Measurements from ENCODE around the gene C2CD2. TPM values are rescaled to one million over a fixed set of nuclear protein-coding genes. Genes with fewer than 3 reads are reported as not detected.

Gene C2CD2
- total and polyA plus RNA-seq, 10 of the 15 experiments (the other 5 are each of a cell fraction or from before 2014, with no cell fraction given): 2.2 to 30.9 (median 9.9) TPM

- TF ChIP-seq MLLT1 (IDR thresholded peaks at IDR 0.05) (no peak), E2F8 (IDR thresholded peaks at IDR 0.05; ENCODE audit: low read depth, partially characterized antibody) (no peak), ZNF207 (IDR thresholded peaks at IDR 0.05; ENCODE audit: borderline replicate concordance) (no peak), MTA3 (IDR thresholded peaks at IDR 0.05; ENCODE audit: borderline replicate concordance, low read length) (no peak), SMC3 (IDR thresholded peaks at IDR 0.05; ENCODE audit: borderline replicate concordance, low read length) (no peak), YY1 (IDR thresholded peaks at IDR 0.05; ENCODE audit: low read depth, low read length) (no peak), MXI1 (IDR thresholded peaks at IDR 0.05; ENCODE audit: low read depth, low read length) (no peak), TARDBP (IDR thresholded peaks at IDR 0.05; ENCODE audit: borderline replicate concordance) (no peak)
Observed at GRCh38 chr21:41917531-41917930, 36.3 kb downstream of the C2CD2 start (continued).

- POLR2A ChIA-PET: interaction anchor here (0.6 kb wide), 1 partner anchor 12 kb away, joined by 3 read pairs; no protein-coding TSS in a partner anchor
- WGBS (ENCODE audit: insufficient coverage, insufficient replicate concordance, low lambda C conversion rate, missing lambda C conversion rate): 10% methylated on average over 3 of the region's 3 CpGs
- TF ChIP-seq MXI1 (IDR thresholded peaks at IDR 0.05; ENCODE audit: low read depth, low read length): no peak
- TF ChIP-seq RAD21 (IDR thresholded peaks at IDR 0.05; ENCODE audit: insufficient read depth, low read depth, low read length): peak; percentile 31
- TF ChIP-seq CHD1 (IDR thresholded peaks at IDR 0.05; ENCODE audit: low read depth, low read length): no peak
- no peak for TF ChIP-seq IKZF1 (conservative IDR thresholded peaks at IDR 0.05)
- TF ChIP-seq RELA (IDR thresholded peaks at IDR 0.05; ENCODE audit: borderline replicate concordance, partially characterized antibody): no peak
- TF ChIP-seq E4F1 (IDR thresholded peaks at IDR 0.05; ENCODE audit: borderline replicate concordance, partially characterized antibody): no peak
- TF ChIP-seq ZNF207 (IDR thresholded peaks at IDR 0.05; ENCODE audit: borderline replicate concordance): no peak
- TF ChIP-seq IRF5 (IDR thresholded peaks at IDR 0.05; ENCODE audit: borderline replicate concordance): no peak
Observed at GRCh38 chr21:41916888-41917433, 36.9 kb downstream of the C2CD2 start.

More at GRCh38 chr21:41916888-41917433, 36.9 kb downstream of the C2CD2 start:
- Histone ChIP-seq H3K9ac (ENCODE audit: control insufficient read depth, insufficient read depth, low read length) (no peak overlapping the region), H4K20me1 (ENCODE audit: control insufficient read depth, insufficient read depth) (no peaks in the 10 kb centered on the region), H2AFZ (ENCODE audit: control insufficient read depth, low read depth, low read length) (no peak overlapping the region), H3K4me2 (ENCODE audit: control insufficient read depth, insufficient read depth) (no peak overlapping the region), H3K27me3 (replicated peaks in 1 of 2; ENCODE audit: control insufficient read depth in 2 of 2, insufficient read depth in 2 of 2, low read length in 1 of 2) (no peaks in the 10 kb centered on the region), H3K27ac (ENCODE audit: control insufficient read depth, insufficient read depth) (no peak overlapping the region), H3K79me2 (ENCODE audit: control insufficient read depth, insufficient read depth, low read length) (peaks cover 5% of the 10 kb centered on the region), H3K4me3 (no peak overlapping the region), H3K4me1 (ENCODE audit: control insufficient read depth, insufficient read depth, low read length) (peaks cover 11% of the 10 kb centered on the region), H3K9me3 (replicated peaks; ENCODE audit: control insufficient read depth, insufficient read depth, low read length) (no peaks in the 10 kb centered on the region), H3K36me3 (ENCODE audit: control insufficient read depth in 2 of 2, insufficient read depth in 2 of 2, low read length in 1 of 2) (peaks cover 21 to 22% of the 10 kb centered on the region in 2 experiments)
- RAD21 ChIA-PET (ENCODE audit: unreplicated experiment): interaction anchor here (0.5 to 1.0 kb wide), 2 partner anchors 89 to 100 kb away, joined by 3 to 4 read pairs; no protein-coding TSS in a partner anchor
- BruUV-seq (replicated peaks): no TSS peak
- no peak for ATAC-seq
- in situ Hi-C loops (cut with MboI): no loop called here
- CTCF ChIA-PET: interaction anchor here (0.6 to 1.0 kb wide), 3 partner anchors 9 to 200 kb away, joined by 3 to 5 read pairs (median 3); no protein-coding TSS in a partner anchor
- SMC1A ChIA-PET (ENCODE audit: uncharacterized antibody, unreplicated experiment): interaction anchor here (1.2 kb wide), 1 partner anchor 50 kb away, joined by 3 read pairs; no protein-coding TSS in a partner anchor
- intact Hi-C loops (cut with micrococcal nuclease; ENCODE audit: unreplicated experiment): no loop called here
- no peak for DNase-seq (ENCODE audit: low read depth, low spot score)
- no peak for FAIRE-seq

Measured in GM12878 (cell line).